T-helper 1 cell treated with Interleukin-12 subunit alpha and Interleukin-12 subunit beta and Interleukin-4 antibody, amounts not matched to agents 30 μg/mL and 1 μg/mL, for 36 hours (primary cell): Measurements from ENCODE around the gene ANP32B.
"Not testable (repeated sequence)": the region's sequence is repeated elsewhere in the genome, so short reads cannot be mapped to it uniquely, and the experiment has no call there.

ENCODE experiments used
- H3K27ac Mint-ChIP-seq: one replicate; pipeline ENCODE4 v1.8.0; 2021; ENCODE audit warnings: mild to moderate bottlenecking, mixed read lengths
- H3K27me3 Mint-ChIP-seq: one replicate; pipeline ENCODE4 v1.8.0; 2021; ENCODE audit warnings: low read depth, mixed read lengths
- H3K36me3 Mint-ChIP-seq: one replicate; pipeline ENCODE4 v1.8.0; 2021; ENCODE audit warnings: low read depth, mixed read lengths
- H3K4me1 Mint-ChIP-seq: one replicate; pipeline ENCODE4 v1.8.0; 2021; ENCODE audit warnings: low read depth, mixed read lengths
- H3K4me3 Mint-ChIP-seq: one replicate; pipeline ENCODE4 v1.8.0; 2021; ENCODE audit warnings: mild to moderate bottlenecking, moderate library complexity, mixed read lengths
- H3K9me3 Mint-ChIP-seq: one replicate; pipeline ENCODE4 v1.8.0; 2021; ENCODE audit warnings: mixed read lengths

The ANP32B gene

GRCh38 chr9:97956331-97956730 is 26.8 kb upstream of the ANP32B start:
- Mint-ChIP-seq H3K9me3 (no peaks in the 10 kb centered on the region), H3K27ac (no peak overlapping the region), H3K4me3 (no peak overlapping the region), H3K36me3 (no peaks in the 10 kb centered on the region), H3K27me3 (no peaks in the 10 kb centered on the region), H3K4me1 (no peaks in the 10 kb centered on the region)

GRCh38 chr9:97958812-97959511 is 24.2 kb upstream of the ANP32B start:
- Mint-ChIP-seq H3K4me3 (no peak overlapping the region), H3K27me3 (no peaks in the 10 kb centered on the region), H3K36me3 (no peaks in the 10 kb centered on the region), H3K4me1 (no peaks in the 10 kb centered on the region), H3K9me3 (no peaks in the 10 kb centered on the region), H3K27ac (no peak overlapping the region)

GRCh38 chr9:97959585-97959984 is 23.6 kb upstream of the ANP32B start:
- Mint-ChIP-seq H3K9me3 (no peaks in the 10 kb centered on the region), H3K36me3 (no peaks in the 10 kb centered on the region), H3K27me3 (peaks cover 3% of the 10 kb centered on the region), H3K4me3 (no peak overlapping the region), H3K4me1 (no peaks in the 10 kb centered on the region), H3K27ac (no peak overlapping the region)

- H3K4me1 Mint-ChIP-seq, H3K4me3 Mint-ChIP-seq, H3K27me3 Mint-ChIP-seq, H3K9me3 Mint-ChIP-seq, H3K36me3 Mint-ChIP-seq, H3K27ac Mint-ChIP-seq: not testable (repeated sequence)
Observed at GRCh38 chr9:97960678-97961328, 22.3 kb upstream of the ANP32B start.

GRCh38 chr9:97961361-97961760 is 21.8 kb upstream of the ANP32B start:
- H3K4me3 Mint-ChIP-seq, result no peak overlapping the region
- H3K27me3 Mint-ChIP-seq, result peaks cover 3% of the 10 kb centered on the region
- H3K36me3 Mint-ChIP-seq, result no peaks in the 10 kb centered on the region
- no peak overlapping the region for H3K27ac Mint-ChIP-seq
- no peaks in the 10 kb centered on the region for H3K9me3 Mint-ChIP-seq
- H3K4me1 Mint-ChIP-seq, result no peaks in the 10 kb centered on the region

- Mint-ChIP-seq H3K9me3 (no peaks in the 10 kb centered on the region), H3K27me3 (peaks cover 3% of the 10 kb centered on the region), H3K27ac (no peak overlapping the region), H3K36me3 (no peaks in the 10 kb centered on the region), H3K4me3 (no peak overlapping the region), H3K4me1 (no peaks in the 10 kb centered on the region)
Observed at GRCh38 chr9:97962136-97962535, 21.0 kb upstream of the ANP32B start.

- Mint-ChIP-seq H3K4me1 (no peaks in the 10 kb centered on the region), H3K27ac (no peak overlapping the region), H3K9me3 (no peaks in the 10 kb centered on the region), H3K4me3 (no peak overlapping the region), H3K36me3 (no peaks in the 10 kb centered on the region), H3K27me3 (peaks cover 3% of the 10 kb centered on the region)
Observed at GRCh38 chr9:97962575-97962974, 20.6 kb upstream of the ANP32B start.

- no peaks in the 10 kb centered on the region for H3K9me3 Mint-ChIP-seq
- H3K27me3 Mint-ChIP-seq, result peaks cover 3% of the 10 kb centered on the region
- no peak overlapping the region for H3K4me3 Mint-ChIP-seq
- H3K4me1 Mint-ChIP-seq, result no peaks in the 10 kb centered on the region
- H3K27ac Mint-ChIP-seq, result no peak overlapping the region
- H3K36me3 Mint-ChIP-seq, result no peaks in the 10 kb centered on the region
Observed at GRCh38 chr9:97963232-97963631, 19.9 kb upstream of the ANP32B start.

- H3K9me3 Mint-ChIP-seq, result no peaks in the 10 kb centered on the region
- peaks cover 1% of the 10 kb centered on the region for H3K4me1 Mint-ChIP-seq
- H3K4me3 Mint-ChIP-seq, result no peak overlapping the region
- H3K36me3 Mint-ChIP-seq, result no peaks in the 10 kb centered on the region
- H3K27me3 Mint-ChIP-seq, result peaks cover 6% of the 10 kb centered on the region
- no peak overlapping the region for H3K27ac Mint-ChIP-seq
Observed at GRCh38 chr9:97964901-97965300, 18.2 kb upstream of the ANP32B start.

- peaks cover 6% of the 10 kb centered on the region for H3K27me3 Mint-ChIP-seq
- H3K27ac Mint-ChIP-seq, result no peak overlapping the region
- no peak overlapping the region for H3K4me3 Mint-ChIP-seq
- no peaks in the 10 kb centered on the region for H3K36me3 Mint-ChIP-seq
- no peaks in the 10 kb centered on the region for H3K9me3 Mint-ChIP-seq
- H3K4me1 Mint-ChIP-seq, result peaks cover 4% of the 10 kb centered on the region
Observed at GRCh38 chr9:97966493-97966892, 16.6 kb upstream of the ANP32B start.

GRCh38 chr9:97969014-97969413 is 14.1 kb upstream of the ANP32B start:
- Mint-ChIP-seq H3K27me3 (peaks cover 28% of the 10 kb centered on the region), H3K27ac (no peak overlapping the region), H3K36me3 (no peaks in the 10 kb centered on the region), H3K4me1 (peaks cover 4% of the 10 kb centered on the region), H3K4me3 (no peak overlapping the region), H3K9me3 (no peaks in the 10 kb centered on the region)

- Mint-ChIP-seq H3K4me3 (no peak overlapping the region), H3K4me1 (peaks cover 4% of the 10 kb centered on the region), H3K27ac (no peak overlapping the region), H3K27me3 (peaks cover 27% of the 10 kb centered on the region), H3K36me3 (no peaks in the 10 kb centered on the region), H3K9me3 (no peaks in the 10 kb centered on the region)
Observed at GRCh38 chr9:97970165-97970564, 13.0 kb upstream of the ANP32B start.

- no peak overlapping the region for H3K4me3 Mint-ChIP-seq
- H3K27ac Mint-ChIP-seq, result no peak overlapping the region
- peaks cover 29% of the 10 kb centered on the region for H3K27me3 Mint-ChIP-seq
- H3K9me3 Mint-ChIP-seq, result no peaks in the 10 kb centered on the region
- no peaks in the 10 kb centered on the region for H3K36me3 Mint-ChIP-seq
- peaks cover 4% of the 10 kb centered on the region for H3K4me1 Mint-ChIP-seq
Observed at GRCh38 chr9:97972753-97973152, 10.4 kb upstream of the ANP32B start.

GRCh38 chr9:97975376-97975775 is 7.8 kb upstream of the ANP32B start:
- no peaks in the 10 kb centered on the region for H3K36me3 Mint-ChIP-seq
- no peak overlapping the region for H3K27ac Mint-ChIP-seq
- peaks cover 4% of the 10 kb centered on the region for H3K4me1 Mint-ChIP-seq
- H3K9me3 Mint-ChIP-seq, result no peaks in the 10 kb centered on the region
- H3K4me3 Mint-ChIP-seq, result no peak overlapping the region
- H3K27me3 Mint-ChIP-seq, result peaks cover 26% of the 10 kb centered on the region

GRCh38 chr9:97976633-97977032 is 6.5 kb upstream of the ANP32B start:
- not testable (repeated sequence) for H3K36me3 Mint-ChIP-seq, H3K27ac Mint-ChIP-seq, H3K9me3 Mint-ChIP-seq, H3K4me3 Mint-ChIP-seq, H3K4me1 Mint-ChIP-seq
- H3K27me3 Mint-ChIP-seq, result peaks cover 26% of the 10 kb centered on the region
